ENCODE data around the gene LY9.
"Not testable (repeated sequence)": the region's sequence is repeated elsewhere in the genome, so short reads cannot be mapped to it uniquely, and the experiment has no call there.

Gene LY9

DNA sequence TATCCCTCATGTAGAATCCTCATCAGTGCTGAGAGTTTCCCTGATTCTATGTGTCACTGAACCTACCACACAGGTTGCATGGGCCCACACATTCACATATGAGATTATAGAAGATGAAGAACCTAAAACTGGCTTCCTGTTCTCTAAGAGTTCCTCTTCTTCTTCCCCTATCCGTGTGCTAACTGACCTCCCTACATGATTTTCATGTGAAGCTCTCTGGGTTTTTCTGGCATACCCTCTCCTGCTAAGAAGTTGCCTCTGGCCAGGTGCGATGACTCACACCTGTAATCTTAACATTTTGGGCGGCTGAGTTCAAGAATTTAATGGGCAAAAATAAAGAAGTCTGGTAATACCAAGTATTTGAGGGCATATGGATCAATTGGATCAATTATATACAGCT, 72.2 kb downstream of the LY9 start:
- H3K4me3 ChIP-seq (ENCODE audit: low read depth, low read length): no peak overlapping the region
- no peak for DNase-seq (ENCODE audit: low read depth, low spot score)
- TF ChIP-seq, protein P1, sequence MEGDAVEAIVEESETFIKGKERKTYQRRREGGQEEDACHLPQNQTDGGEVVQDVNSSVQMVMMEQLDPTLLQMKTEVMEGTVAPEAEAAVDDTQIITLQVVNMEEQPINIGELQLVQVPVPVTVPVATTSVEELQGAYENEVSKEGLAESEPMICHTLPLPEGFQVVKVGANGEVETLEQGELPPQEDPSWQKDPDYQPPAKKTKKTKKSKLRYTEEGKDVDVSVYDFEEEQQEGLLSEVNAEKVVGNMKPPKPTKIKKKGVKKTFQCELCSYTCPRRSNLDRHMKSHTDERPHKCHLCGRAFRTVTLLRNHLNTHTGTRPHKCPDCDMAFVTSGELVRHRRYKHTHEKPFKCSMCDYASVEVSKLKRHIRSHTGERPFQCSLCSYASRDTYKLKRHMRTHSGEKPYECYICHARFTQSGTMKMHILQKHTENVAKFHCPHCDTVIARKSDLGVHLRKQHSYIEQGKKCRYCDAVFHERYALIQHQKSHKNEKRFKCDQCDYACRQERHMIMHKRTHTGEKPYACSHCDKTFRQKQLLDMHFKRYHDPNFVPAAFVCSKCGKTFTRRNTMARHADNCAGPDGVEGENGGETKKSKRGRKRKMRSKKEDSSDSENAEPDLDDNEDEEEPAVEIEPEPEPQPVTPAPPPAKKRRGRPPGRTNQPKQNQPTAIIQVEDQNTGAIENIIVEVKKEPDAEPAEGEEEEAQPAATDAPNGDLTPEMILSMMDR (IDR thresholded peaks at IDR 0.05; ENCODE audit: insufficient read depth, low read length, missing control alignments): no peak
- ChIA-PET CTCF (no interaction called here), POLR2A (no interaction called here)

DNA sequence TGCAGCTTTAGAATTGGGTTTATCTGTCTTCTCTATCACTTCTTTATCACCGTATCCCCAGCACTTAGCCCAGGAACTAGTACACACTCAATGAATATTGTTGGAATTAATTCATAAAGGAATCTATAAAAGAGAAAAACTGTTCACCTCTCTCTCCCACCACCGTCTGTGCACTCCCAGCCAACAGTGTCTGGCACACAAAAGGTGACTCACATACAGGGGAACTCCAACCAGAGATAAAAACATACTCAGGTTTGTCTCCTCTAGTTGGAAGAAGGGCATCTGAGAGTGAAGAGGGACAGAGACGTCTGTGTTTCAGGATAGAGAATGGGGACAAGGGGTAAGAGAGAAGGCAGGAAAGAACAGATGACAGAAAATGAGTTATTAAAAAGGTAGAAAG, 79.0 kb downstream of the LY9 start:
- ChIA-PET CTCF (no interaction called here), POLR2A (no interaction called here)
- no peak overlapping the region for H3K4me3 ChIP-seq (ENCODE audit: low read depth, low read length)
- DNase-seq (ENCODE audit: low read depth, low spot score): no peak
- TF ChIP-seq, protein P1 (IDR thresholded peaks at IDR 0.05; ENCODE audit: insufficient read depth, low read length, missing control alignments): no peak

DNA sequence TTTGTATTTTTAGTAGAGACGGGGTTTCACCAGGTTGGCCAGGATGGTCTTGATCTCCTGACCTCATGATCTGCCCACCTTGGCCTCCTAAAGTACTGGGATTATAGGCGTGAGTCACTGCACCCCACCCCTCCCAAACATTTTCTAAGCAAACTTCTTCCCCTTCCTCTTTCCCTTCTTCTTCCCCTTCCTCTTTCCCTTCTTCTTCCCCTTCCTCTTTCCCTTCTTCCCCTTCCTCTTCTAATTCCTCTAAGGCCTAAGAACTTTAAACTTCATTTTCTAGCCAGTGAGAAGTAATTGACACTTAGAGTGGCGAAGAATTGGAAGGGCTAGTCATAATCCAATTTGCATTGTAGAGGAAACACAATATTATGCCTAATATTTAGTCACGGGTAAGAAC, 79.6 kb downstream of the LY9 start:
- CTCF ChIA-PET; POLR2A ChIA-PET; H3K4me3 ChIP-seq (ENCODE audit: low read depth, low read length); DNase-seq (ENCODE audit: low read depth, low spot score): not testable (repeated sequence)

DNA sequence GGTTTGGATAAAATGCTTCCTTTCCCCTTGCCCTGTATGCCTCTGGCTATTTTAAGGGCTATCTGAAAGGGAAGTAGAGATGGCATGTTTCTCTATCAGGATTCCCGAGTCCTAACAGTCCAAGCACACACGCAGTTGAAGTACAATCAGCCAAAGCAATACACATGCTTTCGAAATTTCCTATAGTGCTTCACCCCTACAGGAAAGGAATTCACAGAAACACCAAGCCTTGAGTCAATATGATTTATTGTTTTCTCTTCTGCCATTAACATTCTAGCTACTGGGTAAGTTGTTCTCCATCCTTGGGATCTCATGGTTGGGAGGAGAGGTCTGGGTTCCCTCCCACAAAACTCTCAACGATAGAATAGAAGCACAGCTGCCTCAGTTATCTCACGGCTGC, 80.3 kb downstream of the LY9 start:
- TF ChIP-seq, protein P1 (IDR thresholded peaks at IDR 0.05; ENCODE audit: insufficient read depth, low read length, missing control alignments): no peak
- DNase-seq (ENCODE audit: low read depth, low spot score): no peak
- H3K4me3 ChIP-seq (ENCODE audit: low read depth, low read length): no peak overlapping the region
- ChIA-PET CTCF (interaction anchor here (1.3 kb wide), 1 partner anchor 75 kb away, joined by 3 read pairs; no protein-coding TSS in a partner anchor), POLR2A (no interaction called here)

DNA sequence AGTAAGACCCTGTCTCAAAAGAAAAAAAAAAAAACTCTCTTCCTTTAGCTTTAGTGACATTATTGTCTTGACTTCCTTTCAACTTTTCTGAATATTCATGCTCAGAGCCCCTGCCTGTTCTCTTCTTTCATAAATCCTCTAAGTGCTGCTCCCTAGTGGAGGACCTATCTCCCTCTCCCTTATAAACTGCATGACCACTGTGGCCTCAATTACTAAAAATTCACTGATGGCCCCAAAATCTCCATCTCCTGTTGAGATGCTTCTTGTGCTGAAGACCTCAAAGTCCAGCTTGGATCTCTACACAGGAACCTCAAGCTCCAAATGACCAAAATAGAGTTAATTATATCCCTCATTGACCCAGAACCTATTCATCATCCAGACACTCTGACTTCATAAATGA, 81.2 kb downstream of the LY9 start:
- CTCF ChIA-PET: interaction anchor here (1.3 kb wide), 1 partner anchor 74 kb away, joined by 3 read pairs; no protein-coding TSS in a partner anchor
- DNase-seq (ENCODE audit: low read depth, low spot score): no peak
- TF ChIP-seq, protein P1 (IDR thresholded peaks at IDR 0.05; ENCODE audit: insufficient read depth, low read length, missing control alignments): no peak
- no peak overlapping the region for H3K4me3 ChIP-seq (ENCODE audit: low read depth, low read length)
- POLR2A ChIA-PET: no interaction called here

All from AG04449 (cell line).